ENCODE results near the gene DPM3.

DPM3 gene

GRCh38 chr1:155184835-155185782 is 44.8 kb upstream of the DPM3 start:
- TF ChIP-seq CTCF (IDR thresholded peaks at IDR 0.05; ENCODE audit: low read length, missing control alignments), result no peak
- no peak for DNase-seq (ENCODE audit: low read depth)
- no peak overlapping the region for H3K4me3 ChIP-seq (replicated peaks; ENCODE audit: low read depth, low read length)

- DNase-seq (ENCODE audit: low read depth), result no peak
- TF ChIP-seq CTCF (IDR thresholded peaks at IDR 0.05; ENCODE audit: low read length, missing control alignments), result no peak
- no peak overlapping the region for H3K4me3 ChIP-seq (replicated peaks; ENCODE audit: low read depth, low read length)
Measured at GRCh38 chr1:155184351-155184811, 44.0 kb upstream of the DPM3 start.

GRCh38 chr1:155183775-155184221 is 43.5 kb upstream of the DPM3 start:
- TF ChIP-seq CTCF (IDR thresholded peaks at IDR 0.05; ENCODE audit: low read length, missing control alignments), result no peak
- H3K4me3 ChIP-seq (replicated peaks; ENCODE audit: low read depth, low read length), result no peak overlapping the region
- no peak for DNase-seq (ENCODE audit: low read depth)

GRCh38 chr1:155182052-155182550 is 41.8 kb upstream of the DPM3 start:
- DNase-seq (ENCODE audit: low read depth), result no peak
- H3K4me3 ChIP-seq (replicated peaks; ENCODE audit: low read depth, low read length), result no peak overlapping the region
- TF ChIP-seq CTCF (IDR thresholded peaks at IDR 0.05; ENCODE audit: low read length, missing control alignments), result no peak

GRCh38 chr1:155181371-155182051 is 41.2 kb upstream of the DPM3 start:
- H3K4me3 ChIP-seq (replicated peaks; ENCODE audit: low read depth, low read length), result no peak overlapping the region

More at GRCh38 chr1:155181371-155182051, 41.2 kb upstream of the DPM3 start:
- no peak for DNase-seq (ENCODE audit: low read depth)
- TF ChIP-seq CTCF (IDR thresholded peaks at IDR 0.05; ENCODE audit: low read length, missing control alignments), result no peak

Measured in fibroblast of pulmonary artery (primary cell).